Lower lobe of right lung (tissue), 2 donors: Measurements from ENCODE around the gene ANKRD34A. TPM values are rescaled to one million over a fixed set of nuclear protein-coding genes. Genes with fewer than 3 reads are reported as not detected.
A peak's percentile ranks its signal among the peaks of the same experiment; 100 is the strongest.

Experiments
- ATAC-seq, 2 donors: fragments of 200-7000 bp; cut with Tn5 transposase; one replicate each; pipeline ENCODE4 v1.9.1; 2020 to 2022; ENCODE audit warnings: mild to moderate bottlenecking in 2 of 2, moderate library complexity in 2 of 2
- DNase-seq: peaks from one replicate; pipeline ENCODE4 v3.0.0-alpha.2; 2020
- H3K27ac ChIP-seq: fragments of 200-600 bp; one replicate; pipeline ENCODE4 v1.8.0; 2022
- H3K27me3 ChIP-seq: fragments of 200-600 bp; one replicate; pipeline ENCODE4 v1.8.0; 2022; ENCODE audit warnings: low read depth
- H3K36me3 ChIP-seq: fragments of 200-600 bp; one replicate; pipeline ENCODE4 v1.8.0; 2022; ENCODE audit warnings: mild to moderate bottlenecking
- H3K4me1 ChIP-seq: fragments of 200-600 bp; one replicate; pipeline ENCODE4 v1.8.0; 2022
- H3K4me3 ChIP-seq: fragments of 200-600 bp; one replicate; pipeline ENCODE4 v1.8.0; 2022; ENCODE audit warnings: mild to moderate bottlenecking
- H3K9me3 ChIP-seq: fragments of 200-600 bp; one replicate; pipeline ENCODE4 v1.8.0; 2022
- intact Hi-C: fragments of 100-400 bp; cut with DNase I; formaldehyde crosslinking; loops from one replicate; pipeline ENCODE4 v1.11.0; 2022
- total RNA-seq: library from RNA; stranded (reverse); fragmentation: NEBNext Ultra II Directional; extraction: Animal tissue kit (Norgen Biotek cat#: 25700); gene quantifications from one replicate; pipeline ENCODE4 v1.2.1, GENCODE V29; 2021
- TF ChIP-seq, protein P1 (sequence below): fragments of 200-600 bp; IDR thresholded peaks from one replicate; pipeline ENCODE4 v1.8.0; 2022; ENCODE audit warnings: antibody characterized with exemption, mild to moderate bottlenecking
- donor health status: DM: no; HTN: yes; CAD: no; lungs with severe emphysema.

ANKRD34A gene
- total RNA-seq, 1 donor from 2014 or later: 0.41 TPM

DNA sequence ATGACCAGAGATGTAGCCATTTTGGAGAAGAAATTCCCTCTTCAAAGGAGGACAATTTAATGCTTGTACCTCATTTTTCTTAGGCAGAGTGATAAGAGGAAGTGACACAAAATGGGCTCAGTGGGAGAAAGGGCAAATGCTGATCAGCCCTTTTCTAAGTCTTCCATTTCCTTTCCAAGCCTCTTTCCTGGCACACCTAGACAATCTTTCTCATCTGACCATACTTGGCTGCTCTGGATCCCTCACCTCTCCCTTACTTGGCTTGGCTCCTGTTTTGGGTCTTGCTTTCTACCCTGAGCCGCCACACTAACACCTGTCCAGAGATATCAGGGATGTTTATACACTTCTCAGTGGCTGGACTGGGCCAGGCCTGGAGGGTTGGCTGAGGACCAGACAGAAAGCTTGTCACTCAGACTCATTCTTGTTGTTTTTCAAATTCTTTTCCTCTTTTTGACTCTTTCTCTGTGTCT is 18.9 kb upstream of the ANKRD34A start:
- Histone ChIP-seq H3K4me1 (peaks cover 84% of the 10 kb centered on the region), H3K27me3 (no peaks in the 10 kb centered on the region), H3K4me3 (no peak overlapping the region), H3K27ac (peak overlapping the region; percentile 96), H3K9me3 (no peaks in the 10 kb centered on the region), H3K36me3 (no peaks in the 10 kb centered on the region)
- intact Hi-C loops: no loop called here
- TF ChIP-seq, protein P1, sequence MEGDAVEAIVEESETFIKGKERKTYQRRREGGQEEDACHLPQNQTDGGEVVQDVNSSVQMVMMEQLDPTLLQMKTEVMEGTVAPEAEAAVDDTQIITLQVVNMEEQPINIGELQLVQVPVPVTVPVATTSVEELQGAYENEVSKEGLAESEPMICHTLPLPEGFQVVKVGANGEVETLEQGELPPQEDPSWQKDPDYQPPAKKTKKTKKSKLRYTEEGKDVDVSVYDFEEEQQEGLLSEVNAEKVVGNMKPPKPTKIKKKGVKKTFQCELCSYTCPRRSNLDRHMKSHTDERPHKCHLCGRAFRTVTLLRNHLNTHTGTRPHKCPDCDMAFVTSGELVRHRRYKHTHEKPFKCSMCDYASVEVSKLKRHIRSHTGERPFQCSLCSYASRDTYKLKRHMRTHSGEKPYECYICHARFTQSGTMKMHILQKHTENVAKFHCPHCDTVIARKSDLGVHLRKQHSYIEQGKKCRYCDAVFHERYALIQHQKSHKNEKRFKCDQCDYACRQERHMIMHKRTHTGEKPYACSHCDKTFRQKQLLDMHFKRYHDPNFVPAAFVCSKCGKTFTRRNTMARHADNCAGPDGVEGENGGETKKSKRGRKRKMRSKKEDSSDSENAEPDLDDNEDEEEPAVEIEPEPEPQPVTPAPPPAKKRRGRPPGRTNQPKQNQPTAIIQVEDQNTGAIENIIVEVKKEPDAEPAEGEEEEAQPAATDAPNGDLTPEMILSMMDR: no peak
- no peak for ATAC-seq
- DNase-seq: no peak

DNA sequence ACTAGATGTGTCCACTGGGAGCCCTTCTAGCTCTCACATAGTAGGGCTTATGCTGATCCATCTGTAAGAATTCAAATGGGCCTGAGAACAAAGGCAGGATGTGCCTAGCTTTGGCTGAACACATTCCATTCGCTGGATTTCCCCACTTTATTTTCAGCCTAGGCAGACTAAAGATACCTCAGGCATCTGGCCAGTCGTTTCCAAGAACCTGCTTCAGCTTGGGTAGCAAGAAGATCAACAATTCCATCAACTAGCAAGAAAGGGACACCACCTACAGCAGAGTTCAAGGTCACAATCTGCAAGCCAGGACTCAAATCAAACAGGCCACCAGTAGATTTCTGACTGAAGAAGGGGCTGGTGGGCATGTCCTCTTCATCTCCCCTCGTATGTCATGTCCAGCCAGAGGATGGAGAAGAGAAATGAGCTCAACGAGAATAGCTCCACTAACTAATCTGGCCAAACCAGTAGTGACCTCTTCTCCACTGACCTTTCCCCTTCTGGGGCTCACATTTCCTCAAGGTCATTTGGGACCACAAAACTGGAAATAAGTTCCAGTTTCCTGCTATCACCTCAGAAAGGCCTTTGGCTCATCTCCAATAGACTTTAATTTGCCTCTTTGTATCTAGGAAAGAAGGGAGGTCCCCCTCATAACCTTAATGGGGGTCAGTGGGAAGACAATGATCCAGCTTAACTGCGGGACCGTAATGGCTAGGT is 17.8 kb upstream of the ANKRD34A start:
- DNase-seq: no peak
- H3K27ac ChIP-seq: peak overlapping the region; percentile 96
- intact Hi-C loops: no loop called here
- H3K4me1 ChIP-seq: peaks cover 95% of the 10 kb centered on the region
- no peak for ATAC-seq
- no peaks in the 10 kb centered on the region for H3K27me3 ChIP-seq
- H3K4me3 ChIP-seq: no peak overlapping the region
- TF ChIP-seq, protein P1: no peak
- no peaks in the 10 kb centered on the region for H3K9me3 ChIP-seq
- H3K36me3 ChIP-seq: no peaks in the 10 kb centered on the region

DNA sequence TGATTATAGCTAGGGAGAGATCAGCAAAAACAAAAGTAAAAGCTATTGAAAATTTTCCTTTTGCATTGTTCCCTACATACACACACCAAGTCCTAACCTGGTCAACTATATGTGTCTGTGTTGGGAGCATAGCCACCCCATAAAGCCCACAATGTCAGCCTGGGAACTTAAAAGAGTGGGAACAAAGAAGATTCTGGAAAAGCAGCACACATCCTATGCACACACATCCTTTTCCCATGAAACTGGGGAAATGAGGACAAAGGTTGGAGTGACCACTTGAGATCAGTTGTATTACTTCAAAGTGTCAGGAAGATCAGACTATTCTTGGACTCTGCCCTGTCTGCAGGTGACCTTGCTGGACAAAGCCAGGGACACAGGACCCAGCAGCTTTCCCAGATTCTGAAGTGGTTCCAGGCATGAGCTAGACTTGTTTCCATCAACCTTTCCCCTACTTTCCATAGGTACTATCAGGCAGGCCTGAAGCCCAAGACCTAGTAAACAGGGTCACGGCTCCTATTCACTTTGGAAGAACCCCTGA is 16.2 kb upstream of the ANKRD34A start:
- Histone ChIP-seq H3K27me3 (no peaks in the 10 kb centered on the region), H3K27ac (peak overlapping the region; percentile 96), H3K4me1 (peaks cover 82% of the 10 kb centered on the region), H3K36me3 (no peaks in the 10 kb centered on the region), H3K4me3 (peak overlapping the region; percentile 44), H3K9me3 (no peaks in the 10 kb centered on the region)
- TF ChIP-seq, protein P1: no peak
- ATAC-seq (no peak), DNase-seq (no peak)
- intact Hi-C loops: no loop called here

DNA sequence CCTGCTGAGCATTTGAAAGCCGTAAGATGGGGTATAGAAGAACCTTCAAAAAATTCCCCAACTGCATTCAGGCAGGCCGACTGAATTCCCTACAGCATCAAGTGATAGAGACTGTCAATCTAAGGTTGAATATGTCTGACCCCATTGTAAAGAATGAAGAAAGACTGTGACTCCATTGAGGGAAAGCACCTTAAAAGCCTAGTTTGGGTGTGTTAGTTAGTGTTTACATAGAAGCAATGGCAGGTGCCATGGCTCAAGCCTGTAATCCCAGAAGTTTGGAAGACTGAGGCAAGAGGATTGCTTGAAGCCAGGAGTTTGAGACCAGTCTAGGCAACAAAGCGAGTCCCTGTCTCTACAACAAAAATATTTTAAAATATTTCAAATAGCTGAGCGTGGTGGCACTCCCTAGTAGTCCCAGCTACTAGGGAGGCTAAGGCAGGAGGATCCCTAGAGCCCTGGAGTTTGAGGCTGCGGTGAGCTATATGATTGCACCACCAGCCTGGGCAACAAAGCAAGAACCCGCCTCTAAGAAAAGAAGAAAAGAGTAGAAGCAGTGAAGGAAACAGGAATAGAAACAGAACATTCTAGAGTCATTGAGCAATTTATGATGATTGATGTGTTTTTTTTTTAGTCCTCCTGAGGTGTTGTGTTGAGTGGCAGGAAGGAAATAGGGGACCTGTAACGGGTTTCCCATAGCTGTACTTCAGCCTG is 15.5 kb upstream of the ANKRD34A start:
- TF ChIP-seq, protein P1: no peak
- H3K4me3 ChIP-seq: peak overlapping the region; percentile 44
- no peaks in the 10 kb centered on the region for H3K27me3 ChIP-seq
- intact Hi-C loops: loop anchor here (5.0 kb wide), 1 partner anchor 32 kb away; no protein-coding TSS in a partner anchor
- no peak for DNase-seq
- no peaks in the 10 kb centered on the region for H3K9me3 ChIP-seq
- H3K4me1 ChIP-seq: peaks cover 76% of the 10 kb centered on the region
- peak; percentile 34 to 38 for ATAC-seq
- no peaks in the 10 kb centered on the region for H3K36me3 ChIP-seq
- H3K27ac ChIP-seq: peak overlapping the region; percentile 96

DNA sequence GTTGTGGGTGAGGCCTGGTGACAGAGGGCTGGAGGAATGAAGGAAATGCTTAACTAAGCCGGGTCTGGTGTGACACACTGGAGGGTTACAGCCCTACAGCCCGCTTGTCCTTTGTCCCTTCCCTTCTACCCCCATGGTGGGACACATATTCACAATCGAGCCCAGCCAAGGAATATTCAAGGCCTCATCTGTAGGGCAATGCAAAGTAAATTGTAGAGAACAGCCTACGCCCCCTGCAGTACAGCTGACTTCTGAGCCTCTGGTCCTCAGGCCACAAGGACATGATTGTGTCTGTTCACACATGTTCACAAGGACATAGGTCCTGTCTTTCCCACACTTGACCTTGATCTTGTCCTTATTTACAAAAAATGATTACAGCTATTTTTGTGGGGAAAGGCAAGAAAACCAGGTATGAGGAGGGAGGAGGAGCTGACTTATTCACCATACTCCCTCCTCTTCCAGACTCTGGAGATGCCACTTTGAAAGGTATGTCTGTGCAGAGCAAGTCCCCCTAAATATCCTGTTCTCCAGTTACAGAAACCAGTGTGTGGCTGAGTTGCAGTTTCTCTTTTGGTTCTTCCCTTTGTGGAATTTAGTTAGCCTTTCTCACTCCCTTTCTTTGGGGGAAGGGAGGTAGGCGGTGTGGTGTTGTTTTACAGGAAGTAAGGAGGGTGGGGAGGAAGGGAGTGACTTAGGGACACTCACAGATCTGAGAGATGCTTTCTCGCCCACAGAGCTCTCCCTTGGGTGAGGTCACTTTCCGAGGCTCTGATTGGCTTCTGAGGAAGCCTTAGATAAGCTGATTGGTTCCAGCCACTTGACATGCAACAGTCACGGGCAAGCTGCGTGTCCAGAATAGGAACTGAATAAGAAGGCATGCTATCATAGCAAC is 14.7 kb upstream of the ANKRD34A start:
- peak overlapping the region; percentile 96 for H3K27ac ChIP-seq
- no peaks in the 10 kb centered on the region for H3K27me3 ChIP-seq
- intact Hi-C loops: loop anchor here (5.0 kb wide), 1 partner anchor 33 kb away; no protein-coding TSS in a partner anchor
- DNase-seq: peak; percentile 93
- TF ChIP-seq, protein P1: peak; percentile 17
- H3K4me3 ChIP-seq: peak overlapping the region; percentile 44
- ATAC-seq: peak; percentile 97
- peaks cover 68% of the 10 kb centered on the region for H3K4me1 ChIP-seq
- no peaks in the 10 kb centered on the region for H3K9me3 ChIP-seq
- H3K36me3 ChIP-seq: no peaks in the 10 kb centered on the region
